Measurements from ENCODE around the gene GPR84. TPM values are rescaled to one million over a fixed set of nuclear protein-coding genes. Genes with fewer than 3 reads are reported as not detected.
A peak's percentile ranks its signal among the peaks of the same experiment; 100 is the strongest.
"Not testable (repeated sequence)": the region's sequence is repeated elsewhere in the genome, so short reads cannot be mapped to it uniquely, and the experiment has no call there.

GPR84 gene
- total RNA-seq, 1 experiment from 2014 or later: not detected

DNA sequence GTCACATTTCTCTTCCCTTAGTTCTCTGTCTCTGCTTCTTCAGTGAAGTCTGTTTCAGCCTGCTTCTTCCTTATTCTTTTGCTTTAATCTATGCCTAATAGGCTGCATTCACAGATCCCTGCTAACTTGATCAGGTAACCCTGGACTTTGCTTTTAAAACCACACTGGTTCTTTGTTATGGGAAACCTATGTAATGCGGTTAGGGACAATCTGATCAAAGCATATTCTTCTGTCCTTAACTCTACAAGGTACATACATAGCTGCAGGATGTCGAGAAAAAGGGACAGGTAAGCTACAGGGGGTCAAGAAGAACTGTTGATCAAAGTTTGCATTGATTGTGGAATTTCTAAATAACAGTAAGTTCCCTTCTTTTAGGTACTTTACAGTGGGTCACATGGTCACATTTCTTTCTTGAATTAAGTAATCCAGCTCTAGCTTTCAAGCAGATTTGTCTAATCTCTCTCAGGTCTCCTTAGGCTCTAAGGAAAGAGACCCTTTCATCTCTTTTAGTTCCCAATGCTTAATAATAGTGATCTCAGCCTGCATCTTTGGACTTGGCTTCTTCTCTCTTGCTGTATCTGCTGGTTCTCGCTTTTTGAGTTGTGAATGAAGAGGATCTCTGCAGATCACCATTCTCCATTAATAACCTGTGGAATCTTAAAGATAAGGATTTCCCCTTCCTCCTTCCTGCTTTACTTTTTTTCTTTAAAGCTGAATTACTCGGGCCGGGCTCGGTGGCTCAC is 35.5 kb downstream of the GPR84 start:
- no peaks in the 10 kb centered on the region for H3K9me2 ChIP-seq (ENCODE audit: insufficient read depth)
- ChIA-PET POLR2A (ENCODE audit: unreplicated experiment) (interaction anchor here (0.7 kb wide), 1 partner anchor 9 kb away, joined by 4 read pairs; no protein-coding TSS in a partner anchor), CTCF (no interaction called here)
- no TSS peak for BruUV-seq (replicated peaks)
- H3K27me3 ChIP-seq (ENCODE audit: insufficient read depth, low read depth): no peaks in the 10 kb centered on the region
- H3F3A ChIP-seq (ENCODE audit: insufficient read depth, low read depth): peaks cover 46% of the 10 kb centered on the region
- DNase-seq: no peak
- no peak overlapping the region for H2AFZ ChIP-seq
- intact Hi-C loops (cut with micrococcal nuclease; ENCODE audit: unreplicated experiment): no loop called here
- H4K20me1 ChIP-seq (ENCODE audit: insufficient read depth): peaks cover 42% of the 10 kb centered on the region
- peaks cover 50% of the 10 kb centered on the region for H3K4me1 ChIP-seq (replicated peaks; ENCODE audit: insufficient read depth)
- peaks cover 20% of the 10 kb centered on the region for H3K36me3 ChIP-seq (ENCODE audit: low read depth)
- peak overlapping the region; percentile 10; the same call in 1 of the 2 replicates for H3K27ac ChIP-seq
- peaks cover 83% of the 10 kb centered on the region for H3K79me2 ChIP-seq (ENCODE audit: low read depth)
- no peak overlapping the region for H3K4me3 ChIP-seq
- no peak for TF ChIP-seq EZH2 (IDR thresholded peaks at IDR 0.05; ENCODE audit: low read depth)
- TF ChIP-seq, protein P1, sequence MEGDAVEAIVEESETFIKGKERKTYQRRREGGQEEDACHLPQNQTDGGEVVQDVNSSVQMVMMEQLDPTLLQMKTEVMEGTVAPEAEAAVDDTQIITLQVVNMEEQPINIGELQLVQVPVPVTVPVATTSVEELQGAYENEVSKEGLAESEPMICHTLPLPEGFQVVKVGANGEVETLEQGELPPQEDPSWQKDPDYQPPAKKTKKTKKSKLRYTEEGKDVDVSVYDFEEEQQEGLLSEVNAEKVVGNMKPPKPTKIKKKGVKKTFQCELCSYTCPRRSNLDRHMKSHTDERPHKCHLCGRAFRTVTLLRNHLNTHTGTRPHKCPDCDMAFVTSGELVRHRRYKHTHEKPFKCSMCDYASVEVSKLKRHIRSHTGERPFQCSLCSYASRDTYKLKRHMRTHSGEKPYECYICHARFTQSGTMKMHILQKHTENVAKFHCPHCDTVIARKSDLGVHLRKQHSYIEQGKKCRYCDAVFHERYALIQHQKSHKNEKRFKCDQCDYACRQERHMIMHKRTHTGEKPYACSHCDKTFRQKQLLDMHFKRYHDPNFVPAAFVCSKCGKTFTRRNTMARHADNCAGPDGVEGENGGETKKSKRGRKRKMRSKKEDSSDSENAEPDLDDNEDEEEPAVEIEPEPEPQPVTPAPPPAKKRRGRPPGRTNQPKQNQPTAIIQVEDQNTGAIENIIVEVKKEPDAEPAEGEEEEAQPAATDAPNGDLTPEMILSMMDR (conservative IDR thresholded peaks at IDR 0.05): no peak
- no peaks in the 10 kb centered on the region for H3K9me3 ChIP-seq (ENCODE audit: insufficient read depth, low read depth)
- H3K4me2 ChIP-seq: no peak overlapping the region

DNA sequence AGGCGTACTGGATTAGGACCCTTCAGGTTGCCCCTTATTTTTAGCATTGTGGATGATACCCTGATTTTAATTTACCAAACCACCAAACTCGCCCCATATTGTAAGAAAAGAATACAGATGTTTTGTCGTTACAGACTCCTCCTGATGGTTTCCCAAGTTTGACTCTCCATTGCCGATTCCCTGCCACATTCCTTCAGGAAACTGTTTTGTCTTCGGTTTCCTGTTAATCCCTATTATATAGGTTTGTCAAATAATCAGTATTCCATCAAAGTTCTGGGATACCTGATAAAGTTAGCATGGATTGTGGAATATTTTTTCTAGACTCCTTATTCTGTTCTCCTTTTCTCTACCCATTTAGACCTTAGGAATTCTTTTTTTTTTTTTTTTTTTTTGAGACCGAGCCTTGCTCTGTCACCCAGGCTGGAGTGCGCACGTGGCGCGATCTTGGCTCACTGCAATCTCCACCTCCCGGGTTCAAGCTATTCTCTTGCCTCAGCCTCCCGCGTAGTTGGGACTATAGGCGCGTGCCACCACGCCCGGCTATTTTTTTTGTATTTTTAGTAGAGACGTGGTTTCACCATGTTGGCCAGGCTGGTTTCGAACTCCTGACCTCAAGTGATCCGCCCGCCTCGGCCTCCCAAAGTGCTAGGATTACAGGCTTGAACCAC is 38.7 kb downstream of the GPR84 start:
- ChIA-PET CTCF (interaction anchor here (0.6 to 1.9 kb wide), 21 partner anchors 17 to 777 kb away, joined by 3 to 33 read pairs (median 8); partner anchors contain the start of genes CBX5, HNRNPA1, HOXC8 and NFE2), POLR2A (ENCODE audit: unreplicated experiment) (interaction anchor here (0.5 to 1.0 kb wide), 10 partner anchors 12 to 981 kb away, joined by 3 to 43 read pairs (median 11); partner anchors contain the start of genes CBX5, HNRNPA1 and NFE2)
- Histone ChIP-seq H3K36me3 (ENCODE audit: low read depth) (peaks cover 20% of the 10 kb centered on the region), H4K20me1 (ENCODE audit: insufficient read depth) (peaks cover 14% of the 10 kb centered on the region; the same call in 1 of the 2 replicates), H3K4me1 (replicated peaks; ENCODE audit: insufficient read depth) (peaks cover 44% of the 10 kb centered on the region), H2AFZ (peak overlapping the region; percentile 70), H3K27ac (peak overlapping the region; percentile 92), H3F3A (ENCODE audit: insufficient read depth, low read depth) (peaks cover 39% of the 10 kb centered on the region), H3K4me2 (peak overlapping the region; percentile 94), H3K79me2 (ENCODE audit: low read depth) (peaks cover 53% of the 10 kb centered on the region), H3K4me3 (peak overlapping the region; percentile 93)
- not testable (repeated sequence) for H3K9me2 ChIP-seq (ENCODE audit: insufficient read depth); H3K27me3 ChIP-seq (ENCODE audit: insufficient read depth, low read depth); H3K9me3 ChIP-seq (ENCODE audit: insufficient read depth, low read depth); DNase-seq
- TSS peak; percentile 48 for BruUV-seq (replicated peaks)
- intact Hi-C loops (cut with micrococcal nuclease; ENCODE audit: unreplicated experiment): loop anchor here (1.0 to 2.0 kb wide), 2 partner anchors 46 to 75 kb away; no protein-coding TSS in a partner anchor

DNA sequence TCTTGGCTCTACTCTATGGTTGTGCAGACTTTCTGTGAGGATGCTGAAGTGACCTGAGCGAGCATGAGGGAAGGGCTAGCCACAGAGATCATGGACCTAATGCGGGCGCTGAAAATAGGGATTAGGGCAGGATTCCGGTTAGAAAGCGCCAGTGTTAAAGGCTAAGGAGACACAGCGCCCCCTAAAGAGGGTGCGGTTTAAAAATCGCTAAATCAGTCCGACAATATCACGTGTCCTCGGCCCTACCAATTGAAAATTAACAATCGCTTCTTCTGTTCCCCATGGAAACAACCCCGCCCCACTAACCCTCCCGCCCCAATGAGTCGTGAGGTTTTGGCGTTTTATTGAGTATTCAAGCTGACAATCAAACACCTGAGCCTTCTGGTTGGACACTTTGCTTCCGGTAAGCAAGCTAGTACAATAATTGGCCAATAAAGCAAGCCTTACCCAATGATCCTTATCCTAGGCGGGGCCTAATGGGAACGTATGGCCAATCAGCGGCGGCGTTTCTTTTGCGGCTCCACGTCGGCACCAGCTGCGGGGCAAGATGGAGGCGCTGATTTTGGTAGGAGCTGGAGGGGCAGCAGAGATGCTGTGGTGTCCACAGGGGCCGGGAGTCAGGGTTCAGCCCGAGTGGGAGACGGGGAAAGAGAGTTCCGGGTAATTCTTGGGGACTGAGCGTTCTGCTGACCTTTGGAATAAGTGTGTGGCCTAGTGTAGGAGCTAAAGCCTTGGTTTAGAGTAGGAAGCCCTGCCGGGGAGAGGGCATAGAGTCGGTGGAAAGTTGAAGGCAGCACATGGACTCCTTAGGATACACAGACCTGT is 39.5 kb downstream of the GPR84 start, which contains the start of gene COPZ1:
COPZ1 (plus strand) TSS at position 515 of the 825 bp plus-strand sequence; CDS start at position 548, 33 bp downstream.
- ChIA-PET CTCF (interaction anchor here (0.6 to 1.9 kb wide), 25 partner anchors 17 to 776 kb away, joined by 3 to 33 read pairs (median 7); partner anchors contain the start of genes CBX5, HNRNPA1, HOXC8 and NFE2), POLR2A (ENCODE audit: unreplicated experiment) (interaction anchor here (0.5 to 1.0 kb wide), 13 partner anchors 11 to 1967 kb away, joined by 3 to 43 read pairs (median 10); partner anchors contain the start of genes CBX5, HNRNPA1 and NFE2)
- Histone ChIP-seq H3K9me3 (ENCODE audit: insufficient read depth, low read depth) (no peaks in the 10 kb centered on the region), H3F3A (ENCODE audit: insufficient read depth, low read depth) (peaks cover 31% of the 10 kb centered on the region), H3K27ac (peak within 1 kb of the TSS; percentile 92), H3K9me2 (ENCODE audit: insufficient read depth) (no peaks in the 10 kb centered on the region), H3K4me3 (peak within 1 kb of the TSS; percentile 93), H3K36me3 (ENCODE audit: low read depth) (peaks cover 14% of the 10 kb centered on the region), H3K4me2 (peak within 1 kb of the TSS; percentile 94), H3K4me1 (replicated peaks; ENCODE audit: insufficient read depth) (peaks cover 37% of the 10 kb centered on the region), H3K27me3 (ENCODE audit: insufficient read depth, low read depth) (no peaks in the 10 kb centered on the region), H4K20me1 (ENCODE audit: insufficient read depth) (0 out of 2 replicates have a peak, but pooled peaks cover 6% of the 10 kb centered on the region), H3K79me2 (ENCODE audit: low read depth) (peaks cover 46% of the 10 kb centered on the region), H2AFZ (peak within 1 kb of the TSS; percentile 88)
- peak; percentile 88 to 100 for DNase-seq
- TF ChIP-seq EZH2 (IDR thresholded peaks at IDR 0.05; ENCODE audit: low read depth): no peak
- TF ChIP-seq, protein P1 (conservative IDR thresholded peaks at IDR 0.05): peak; percentile 92
- intact Hi-C loops (cut with micrococcal nuclease; ENCODE audit: unreplicated experiment): loop anchor here (1.0 to 2.0 kb wide), 3 partner anchors 31 to 74 kb away; no protein-coding TSS in a partner anchor
- BruUV-seq (replicated peaks): no TSS peak

Measured in PC-9 (cell line).